Keratinocyte (primary cell): ENCODE data around the gene CLSTN2.

ENCODE experiments used
- EZH2 ChIP-seq: IDR thresholded peaks from one replicate; pipeline ENCODE4 v1.6.1; 2012; ENCODE audit warnings: inconsistent platforms, mild to moderate bottlenecking, low read length, moderate library complexity
- TF ChIP-seq, protein P1 (sequence below), 3 experiments: IDR thresholded peaks in 1 of 3; conservative IDR thresholded peaks in 1 of 3; optimal IDR thresholded peaks in 1 of 3; 2 replicates in 2 of 3; 3 replicates in 1 of 3; pipeline versions ENCODE3 to v1.5.1; 2011; ENCODE audit warnings: low read length in 3 of 3, mild to moderate bottlenecking in 3 of 3, moderate library complexity in 2 of 3, control low read depth in 1 of 3, inconsistent platforms in 1 of 3; ENCODE audit not compliant: insufficient read depth in 2 of 3; ENCODE audit errors: extremely low read depth in 1 of 3

DNA sequence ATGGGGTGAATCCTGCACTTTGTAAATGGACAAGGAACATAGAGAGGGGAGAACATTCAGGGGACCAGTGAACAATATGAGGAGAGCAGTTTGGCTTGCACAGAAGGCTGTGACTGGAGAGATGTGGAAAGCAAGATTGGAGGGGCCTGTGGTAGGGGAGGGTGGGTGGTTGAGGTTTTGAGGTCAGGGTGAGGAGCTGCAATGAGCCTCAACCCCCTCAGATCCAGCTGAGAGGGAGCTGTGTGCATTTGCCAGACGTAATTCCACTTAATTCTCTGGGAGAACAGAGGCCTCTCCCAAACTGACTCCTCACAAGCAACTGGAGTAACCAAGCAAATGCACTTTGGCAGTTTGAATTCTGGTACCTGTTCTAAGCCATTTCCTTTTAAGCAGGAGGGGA lies 489.7 kb downstream of the CLSTN2 start:
- TF ChIP-seq EZH2, result no peak
- TF ChIP-seq, protein P1, sequence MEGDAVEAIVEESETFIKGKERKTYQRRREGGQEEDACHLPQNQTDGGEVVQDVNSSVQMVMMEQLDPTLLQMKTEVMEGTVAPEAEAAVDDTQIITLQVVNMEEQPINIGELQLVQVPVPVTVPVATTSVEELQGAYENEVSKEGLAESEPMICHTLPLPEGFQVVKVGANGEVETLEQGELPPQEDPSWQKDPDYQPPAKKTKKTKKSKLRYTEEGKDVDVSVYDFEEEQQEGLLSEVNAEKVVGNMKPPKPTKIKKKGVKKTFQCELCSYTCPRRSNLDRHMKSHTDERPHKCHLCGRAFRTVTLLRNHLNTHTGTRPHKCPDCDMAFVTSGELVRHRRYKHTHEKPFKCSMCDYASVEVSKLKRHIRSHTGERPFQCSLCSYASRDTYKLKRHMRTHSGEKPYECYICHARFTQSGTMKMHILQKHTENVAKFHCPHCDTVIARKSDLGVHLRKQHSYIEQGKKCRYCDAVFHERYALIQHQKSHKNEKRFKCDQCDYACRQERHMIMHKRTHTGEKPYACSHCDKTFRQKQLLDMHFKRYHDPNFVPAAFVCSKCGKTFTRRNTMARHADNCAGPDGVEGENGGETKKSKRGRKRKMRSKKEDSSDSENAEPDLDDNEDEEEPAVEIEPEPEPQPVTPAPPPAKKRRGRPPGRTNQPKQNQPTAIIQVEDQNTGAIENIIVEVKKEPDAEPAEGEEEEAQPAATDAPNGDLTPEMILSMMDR (optimal IDR thresholded peaks at IDR 0.05 in 1 of 3, IDR thresholded peaks at IDR 0.05 in 1 of 3, conservative IDR thresholded peaks at IDR 0.05 in 1 of 3; ENCODE audit: extremely low read depth in 1 of 3, insufficient read depth in 2 of 3, low read length in 3 of 3), result no peak
